K562 (cell line): ENCODE data around the gene CDC27. TPM values are rescaled to one million over a fixed set of nuclear protein-coding genes. Genes with fewer than 3 reads are reported as not detected.

Source experiments
- FOXP4 ChIP-seq: sonication (generic); formaldehyde crosslinking; IDR thresholded peaks from 2 replicates; pipeline ENCODE4 v1.8.0; 2022; ENCODE audit warnings: mild to moderate bottlenecking, missing genetic modification reagents, borderline replicate concordance
- HDAC2 ChIP-seq: fragments of 450-650 bp; IDR thresholded peaks from 2 replicates; pipeline ENCODE4 v1.6.1; 2016; ENCODE audit warnings: mild to moderate bottlenecking
- HEY1 ChIP-seq: fragments of 250-450 bp; sonication (Bioruptor Pico); IDR thresholded peaks from 2 replicates; pipeline ENCODE4 v1.5.0; 2020; ENCODE audit warnings: mild to moderate bottlenecking, moderate library complexity, borderline replicate concordance
- HNRNPK ChIP-seq: fragments of 200-400 bp; formaldehyde crosslinking; IDR thresholded peaks from one replicate; pipeline ENCODE4 v1.6.1; 2018; ENCODE audit warnings: mild to moderate bottlenecking, low read depth, low read length; ENCODE audit not compliant: poor library complexity, severe bottlenecking
- MCM2 ChIP-seq: fragments of 450-650 bp; IDR thresholded peaks from 2 replicates; pipeline ENCODE4 v1.6.1; 2017; ENCODE audit warnings: low read depth, mild to moderate bottlenecking
- MYBL2 ChIP-seq, 2 experiments: fragments of 450-650 bp in 1 of 2; sonication (generic) in 1 of 2; formaldehyde crosslinking in 1 of 2; IDR thresholded peaks; 2 replicates each; pipeline versions ENCODE4 v1.6.1 to v1.8.1; 2017 to 2022; ENCODE audit warnings: borderline replicate concordance in 1 of 2, inconsistent platforms in 1 of 2, low read depth in 1 of 2, mild to moderate bottlenecking in 1 of 2, missing genetic modification reagents in 1 of 2, moderate library complexity in 1 of 2
- PKNOX1 ChIP-seq: fragments of 450-650 bp; IDR thresholded peaks from 2 replicates; pipeline ENCODE4 v1.6.1; 2016
- RBFOX2 ChIP-seq: fragments of 200-400 bp; formaldehyde crosslinking; IDR thresholded peaks from 2 replicates; pipeline ENCODE4 v1.6.1; 2017; ENCODE audit warnings: low read depth, mild to moderate bottlenecking, low read length, moderate library complexity
- REST ChIP-seq, 2 experiments: fragments of 450-650 bp; formaldehyde crosslinking in 1 of 2; IDR thresholded peaks; 2 replicates each; pipeline versions ENCODE4 v1.4.0 to v1.6.1; 2014 to 2020; ENCODE audit warnings: mild to moderate bottlenecking in 2 of 2, borderline replicate concordance in 1 of 2, low read depth in 1 of 2
- SRF ChIP-seq, 2 experiments: fragments of 250-450, 450-650 bp in 1 of 2; sonication (Bioruptor Pico) in 1 of 2; sonication (generic) in 1 of 2; formaldehyde crosslinking; IDR thresholded peaks; 2 replicates each; pipeline versions ENCODE4 v1.5.0 to v1.5.1; 2020 to 2022; ENCODE audit warnings: mild to moderate bottlenecking in 1 of 2, missing genetic modification reagents in 1 of 2
- TAF7 ChIP-seq: fragments of 450-650 bp; IDR thresholded peaks from 2 replicates; pipeline ENCODE4 v1.6.1; 2016; ENCODE audit warnings: missing genetic modification characterization, missing compliant biosample characterization
- THRA ChIP-seq: fragments of 450-650 bp; IDR thresholded peaks from 2 replicates; pipeline ENCODE4 v1.6.1; 2017; ENCODE audit warnings: mild to moderate bottlenecking, moderate library complexity
- ZC3H8 ChIP-seq: fragments of 450-650 bp; IDR thresholded peaks from 2 replicates; pipeline ENCODE4 v1.6.1; 2017
- ZNF324 ChIP-seq: fragments of 250-450 bp; sonication (Bioruptor Pico); IDR thresholded peaks from 2 replicates; pipeline ENCODE4 v1.4.0; 2020; ENCODE audit warnings: mild to moderate bottlenecking
- polyA plus RNA-seq, 8 experiments: library from polyadenylated mRNA; depleted of rRNA in 4 of 8; stranded (reverse) in 5 of 8; unstranded in 3 of 8; fragments of >200 nt; fragmentation: Nextera tagmentation in 2 of 8; fragmentation: Illumina TruSeq in 1 of 8; extraction: Ambion mirVana in 2 of 8; extraction: Trizol in 1 of 8; gene quantifications; 2 replicates each; pipeline versions ENCODE4 v1.2.1 to v1.2.3, GENCODE V29; 2011 to 2014; ENCODE audit warnings: inconsistent platforms in 1 of 8, missing spikeins in 1 of 8
- total RNA-seq, 7 experiments: library from RNA; depleted of rRNA in 6 of 7; stranded (reverse); fragments of >200 nt in 6 of 7; fragmentation: Illumina TruSeq in 2 of 7; extraction: Trizol in 2 of 7; gene quantifications; 2 replicates each; pipeline versions ENCODE4 v1.2.1 to v1.2.3, GENCODE V29; 2011 to 2021; ENCODE audit warnings: low replicate concordance in 1 of 7

Gene CDC27
- total and polyA plus RNA-seq, 9 of the 15 experiments (the other 6 are each of a cell fraction or from before 2014, with no cell fraction given), result 28.6 to 155 (median 94.1) TPM

- no peak for TF ChIP-seq MYBL2 (IDR thresholded peaks at IDR 0.05; ENCODE audit: low read depth)
- no peak for TF ChIP-seq MYBL2 (CRISPR knock-in tag; IDR thresholded peaks at IDR 0.05; ENCODE audit: borderline replicate concordance)
- no peak for TF ChIP-seq HEY1 (CRISPR knock-in tag)
- TF ChIP-seq HDAC2, result peak; percentile 53
- no peak for TF ChIP-seq THRA
- TF ChIP-seq ZC3H8, result no peak
- TF ChIP-seq MCM2, result no peak
- TF ChIP-seq SRF (CRISPR knock-in tag; IDR thresholded peaks at IDR 0.05), result no peak
- TF ChIP-seq PKNOX1, result no peak
- no peak for TF ChIP-seq HNRNPK
- no peak for TF ChIP-seq RBFOX2
- no peak for TF ChIP-seq TAF7 (tag)
- no peak for TF ChIP-seq REST (IDR thresholded peaks at IDR 0.05; ENCODE audit: borderline replicate concordance)
- TF ChIP-seq REST (CRISPR knock-in tag; IDR thresholded peaks at IDR 0.05; ENCODE audit: low read depth), result no peak
- no peak for TF ChIP-seq FOXP4
- TF ChIP-seq ZNF324 (CRISPR knock-in tag), result no peak
These were observed 690 bp upstream of the CDC27 start (continued) for GRCh38 chr17:47189732-47190237.
